NCI-H774 (cell line): ENCODE data around the gene CMKLR1.

Source experiments
- DNase-seq: peaks from one replicate; lab custom pipeline; 2025; lab: John Stamatoyannopoulos, UW

CMKLR1 gene

DNA sequence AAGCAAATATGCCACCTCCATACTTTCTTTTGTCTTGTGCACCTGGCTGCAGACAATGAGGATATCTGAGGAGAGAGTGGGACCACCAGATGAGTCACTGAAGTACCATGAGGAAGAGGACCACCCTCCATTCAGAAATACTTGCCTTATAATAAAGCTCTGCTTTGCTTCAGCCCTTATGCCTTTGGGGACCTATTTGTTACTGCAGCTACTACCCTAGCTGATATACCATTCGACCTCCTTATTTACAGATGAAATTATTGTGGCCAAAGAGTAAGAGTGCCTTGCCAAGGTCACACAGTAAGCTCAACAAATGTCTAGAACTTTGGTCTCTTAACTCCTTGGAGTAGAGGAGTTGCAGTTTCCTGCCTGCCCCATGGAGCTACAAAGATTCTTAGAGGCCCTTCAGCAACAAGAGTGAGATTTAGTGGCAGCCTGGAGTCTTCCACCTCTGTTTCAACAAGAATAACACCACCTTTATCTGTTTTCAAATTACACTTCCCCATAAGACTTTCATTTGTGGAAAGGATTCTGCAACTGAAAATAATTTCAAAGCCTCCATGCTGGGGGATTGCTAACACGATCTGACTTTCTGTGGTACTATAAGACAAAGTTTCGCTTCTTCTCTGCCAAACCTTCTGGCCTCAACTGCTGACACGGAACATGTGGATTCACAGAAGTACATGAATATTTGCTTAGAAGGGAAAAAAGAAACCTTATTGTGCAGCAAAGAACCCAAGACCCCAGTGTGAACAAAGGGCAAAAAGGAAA is 3.6 kb downstream of the CMKLR1 start:
- no peak for DNase-seq

DNA sequence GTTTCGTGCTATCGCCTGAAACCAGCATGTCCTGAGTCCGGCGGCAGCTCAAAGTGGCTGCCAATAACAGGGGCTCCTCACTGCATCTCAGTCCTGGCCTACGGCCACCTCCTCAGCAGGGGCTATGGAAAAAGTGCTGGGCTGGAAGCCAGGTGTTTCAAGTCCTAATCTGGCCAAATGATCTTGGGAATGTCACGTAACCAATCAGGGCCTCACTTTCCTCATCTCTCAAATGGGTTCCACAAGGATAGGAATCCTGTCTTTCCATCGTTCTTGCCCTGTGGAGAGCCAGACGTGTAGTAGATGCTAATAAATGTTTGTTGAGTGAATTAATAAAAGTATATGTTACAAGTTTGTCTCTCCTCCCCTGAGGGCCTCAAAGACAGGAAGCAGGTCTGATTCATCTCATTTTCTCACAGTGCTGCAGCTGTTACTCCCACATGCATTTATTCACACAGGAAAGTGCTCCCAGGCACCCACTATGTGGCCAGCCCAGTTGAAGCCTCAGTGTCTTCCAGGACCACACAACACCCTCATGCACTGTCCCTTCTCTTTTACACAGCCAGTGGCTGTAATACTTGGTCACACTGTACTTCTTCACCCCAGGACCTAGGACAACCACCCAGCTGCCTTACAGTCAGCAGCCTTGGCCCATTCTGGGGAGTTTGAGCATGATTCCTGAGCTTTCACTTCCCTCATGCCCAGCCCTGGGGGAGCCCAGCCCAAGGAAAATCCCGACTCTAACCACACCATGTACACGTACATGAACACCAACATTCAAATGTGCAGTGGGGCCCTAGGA is 5.0 kb downstream of the CMKLR1 start:
- DNase-seq = no peak

DNA sequence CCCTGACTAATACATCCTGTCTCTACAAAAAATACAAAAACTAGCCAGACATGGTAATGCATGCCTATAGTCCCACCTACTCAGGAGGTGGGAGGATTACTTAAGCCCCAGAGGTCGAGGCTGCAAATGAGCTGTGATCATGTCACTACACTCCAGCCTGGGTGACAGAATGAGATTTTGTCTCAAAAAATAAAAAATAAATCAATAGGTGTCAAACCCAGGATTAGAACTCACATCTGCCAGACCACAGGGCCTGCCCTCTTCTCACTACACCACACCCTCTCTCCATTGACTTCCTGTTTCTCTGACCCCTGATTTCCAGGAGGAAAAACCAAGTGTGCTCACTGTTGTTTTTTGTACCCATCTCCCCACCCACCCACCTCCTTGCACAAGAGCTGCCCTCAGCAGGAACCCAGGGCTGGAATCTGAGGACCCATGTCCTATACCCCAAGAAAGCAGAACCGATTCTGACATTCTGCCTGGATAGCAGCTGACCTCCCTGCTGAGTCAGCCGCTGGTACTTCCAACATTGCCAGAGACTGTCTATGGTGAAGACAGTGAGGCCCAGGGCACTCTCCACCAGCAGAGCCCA is 6.2 kb downstream of the CMKLR1 start:
- DNase-seq = no peak

DNA sequence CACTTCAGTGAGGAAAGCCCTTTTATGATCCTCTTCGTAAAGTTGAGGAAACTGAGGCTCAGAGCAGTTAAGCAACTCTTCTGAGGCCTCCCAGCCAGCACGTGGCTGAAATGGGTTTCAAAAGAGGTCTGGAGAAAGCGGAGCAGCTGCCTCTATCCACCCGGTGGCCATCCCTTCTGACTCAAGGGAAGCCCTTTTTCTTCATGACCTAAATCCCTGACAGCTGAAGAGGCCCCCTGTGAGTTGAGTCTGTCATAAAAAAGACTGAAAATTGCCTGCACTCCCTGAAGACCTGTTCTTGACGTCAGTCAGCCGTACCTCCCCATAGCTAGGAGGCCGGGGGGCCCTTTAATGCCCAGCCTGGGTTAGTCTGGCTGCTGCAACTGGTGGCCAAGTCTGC is 10.7 kb downstream of the CMKLR1 start:
- no peak for DNase-seq

DNA sequence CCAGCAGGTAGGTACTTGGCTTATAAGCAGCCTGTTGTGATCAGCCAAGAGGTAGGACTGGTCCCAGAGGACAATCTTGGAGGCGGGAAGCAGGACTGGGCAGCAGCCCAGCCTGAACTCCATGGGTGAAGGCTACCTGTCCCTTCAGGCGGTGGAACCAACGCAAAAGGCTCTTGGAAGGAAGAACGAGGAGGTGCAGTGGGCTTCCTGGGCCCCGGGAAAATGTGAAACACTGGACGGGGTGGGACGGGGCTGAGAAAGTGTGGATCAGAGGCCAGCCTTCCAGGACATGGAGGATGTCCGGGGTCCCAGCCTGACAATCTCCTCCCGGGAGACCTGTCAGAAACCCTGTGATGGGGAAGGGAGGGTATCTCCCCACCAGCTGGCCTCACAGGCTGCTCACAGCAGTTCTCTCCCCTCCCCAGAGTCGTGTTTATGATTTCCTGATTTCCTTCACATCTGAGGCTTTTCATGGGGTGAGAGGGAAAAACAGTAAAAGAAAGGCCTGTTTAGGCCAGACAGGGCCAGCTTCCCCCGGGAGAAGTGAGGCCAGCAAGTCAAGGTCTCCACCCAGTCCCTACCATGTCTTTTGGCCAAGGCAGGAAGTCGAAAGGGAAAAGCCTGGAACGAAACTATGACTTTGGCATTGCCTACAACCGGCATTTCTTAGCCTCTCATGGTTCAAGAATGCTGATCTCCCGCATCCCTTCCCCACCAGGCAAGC is 11.3 kb downstream of the CMKLR1 start:
- no peak for DNase-seq

DNA sequence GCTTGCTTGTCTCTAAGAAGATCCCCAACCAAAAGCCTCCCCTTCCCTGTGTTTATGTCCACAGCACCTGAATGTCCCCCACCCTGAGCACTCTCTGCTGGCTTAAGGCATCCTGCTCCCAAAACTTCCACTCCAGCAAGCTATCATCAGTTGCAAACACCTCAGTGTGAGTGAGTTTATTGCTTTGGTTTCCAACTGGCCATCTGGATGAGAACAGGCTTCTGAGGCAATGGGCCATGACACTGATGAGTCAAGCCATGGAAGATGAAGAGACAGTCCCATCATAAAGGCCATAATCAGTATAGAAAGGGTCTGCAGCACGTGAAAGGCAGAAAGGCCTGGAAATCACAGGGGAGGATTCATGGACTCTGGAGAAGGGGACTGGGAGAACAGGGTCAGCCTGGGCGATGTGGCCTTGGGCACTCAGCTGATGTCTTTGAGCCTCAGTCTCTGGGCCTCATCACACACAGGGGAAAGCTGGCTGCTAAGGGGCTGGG is 12.8 kb downstream of the CMKLR1 start:
- DNase-seq = no peak

DNA sequence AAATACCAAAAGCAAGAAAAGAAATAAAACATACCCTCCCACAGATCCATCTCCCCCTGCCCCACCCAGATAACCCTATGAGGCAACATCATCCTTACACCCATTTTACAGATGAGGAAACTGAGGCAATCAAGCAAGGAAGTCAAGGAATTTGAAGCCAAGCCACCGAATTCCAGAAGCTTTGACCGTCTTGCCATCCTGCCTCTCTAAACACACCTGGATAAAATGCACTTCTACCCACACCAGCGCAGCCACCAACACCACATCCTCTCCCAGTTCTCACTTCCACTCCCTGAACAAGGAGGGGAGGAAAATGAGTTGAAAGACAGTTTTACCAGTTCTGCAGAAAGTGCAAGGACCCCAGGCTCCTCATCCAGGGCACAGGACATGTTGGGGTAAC is 13.6 kb downstream of the CMKLR1 start:
- no peak for DNase-seq

DNA sequence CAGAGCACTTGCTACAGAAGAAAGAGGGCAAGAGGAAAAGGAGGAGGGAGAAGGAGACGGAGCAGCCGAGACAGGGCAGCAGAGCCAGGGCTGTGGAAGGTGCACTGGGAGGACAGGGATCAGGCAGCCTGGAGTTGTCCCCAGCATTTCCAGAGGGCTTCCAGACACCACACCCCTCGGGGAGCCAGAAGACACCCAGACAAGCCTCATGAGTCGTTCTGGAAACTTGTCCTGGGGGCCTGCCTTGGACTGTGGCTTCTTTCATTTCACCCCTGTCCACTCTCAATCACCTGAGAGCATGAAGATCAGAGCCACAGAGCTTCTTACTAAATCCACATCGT is 14.1 kb downstream of the CMKLR1 start:
- no peak for DNase-seq

DNA sequence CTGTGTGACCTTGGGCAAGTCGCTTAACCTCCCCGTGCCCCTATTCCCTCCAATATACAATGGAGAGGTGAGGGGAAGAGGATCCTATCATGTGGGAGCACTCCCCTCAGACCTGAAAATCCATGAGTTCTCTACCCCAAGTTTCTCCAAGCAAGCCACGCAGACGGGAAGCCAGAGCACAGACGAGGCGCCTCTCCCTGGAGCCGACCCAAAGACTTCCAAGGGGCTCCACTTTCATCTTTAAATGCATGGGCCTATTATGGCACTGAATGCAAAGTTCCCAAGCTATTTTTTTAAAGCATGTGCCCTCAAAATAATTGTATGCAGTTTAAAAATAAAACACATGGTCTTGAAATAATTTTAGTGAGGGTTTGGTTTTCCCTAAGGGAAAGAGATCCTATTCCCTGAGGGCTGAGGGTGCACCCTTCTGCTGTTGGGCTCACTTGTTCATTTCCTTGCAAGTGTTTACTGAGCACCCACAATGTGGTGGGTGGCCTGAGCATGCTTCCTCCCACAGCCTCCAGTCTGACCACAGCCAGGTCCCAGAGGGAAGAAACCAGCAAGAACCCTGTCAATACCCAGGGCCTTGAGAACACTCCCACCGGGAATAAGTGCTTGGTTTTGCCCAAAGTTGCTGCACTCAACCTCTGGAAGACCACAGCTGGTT is 14.6 kb downstream of the CMKLR1 start:
- no peak for DNase-seq

DNA sequence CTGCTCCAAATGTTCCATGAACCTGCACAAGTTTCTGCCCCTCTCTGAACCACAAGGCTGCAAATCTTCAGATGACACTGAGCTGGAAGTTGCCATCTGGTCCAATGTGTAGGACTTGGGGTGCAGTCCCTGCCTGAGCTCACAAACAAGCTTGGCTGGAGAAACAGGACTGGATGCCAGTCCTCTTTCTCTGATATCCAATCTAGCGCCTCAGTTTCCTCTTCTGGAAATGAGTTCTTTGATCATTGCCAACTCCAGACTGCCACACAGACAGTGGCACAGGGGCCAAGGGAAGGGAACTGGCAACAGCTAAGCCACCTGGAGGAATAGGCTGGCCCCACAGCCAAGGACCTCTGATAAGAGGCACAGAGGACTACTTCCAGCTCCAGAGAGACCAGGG is 15.5 kb downstream of the CMKLR1 start:
- DNase-seq = no peak

DNA sequence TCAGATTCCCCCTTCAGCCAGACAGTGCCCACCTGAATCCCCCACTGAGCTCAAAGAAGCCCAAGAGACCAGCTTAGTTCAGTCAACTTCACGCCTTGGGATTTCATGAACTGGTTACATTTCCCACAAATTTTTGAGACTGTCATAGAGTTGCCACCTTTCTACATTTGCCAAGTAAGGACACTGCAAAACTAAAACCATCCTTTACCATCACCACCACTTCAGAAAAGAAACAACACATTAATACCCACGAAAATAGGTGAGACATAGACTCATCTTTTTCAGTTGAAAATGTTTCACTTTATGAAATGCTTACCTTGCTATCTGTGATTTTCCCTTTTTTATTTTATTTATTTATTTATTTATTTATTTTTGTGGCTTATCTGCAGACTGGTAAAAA is 16.1 kb downstream of the CMKLR1 start:
- DNase-seq = no peak

DNA sequence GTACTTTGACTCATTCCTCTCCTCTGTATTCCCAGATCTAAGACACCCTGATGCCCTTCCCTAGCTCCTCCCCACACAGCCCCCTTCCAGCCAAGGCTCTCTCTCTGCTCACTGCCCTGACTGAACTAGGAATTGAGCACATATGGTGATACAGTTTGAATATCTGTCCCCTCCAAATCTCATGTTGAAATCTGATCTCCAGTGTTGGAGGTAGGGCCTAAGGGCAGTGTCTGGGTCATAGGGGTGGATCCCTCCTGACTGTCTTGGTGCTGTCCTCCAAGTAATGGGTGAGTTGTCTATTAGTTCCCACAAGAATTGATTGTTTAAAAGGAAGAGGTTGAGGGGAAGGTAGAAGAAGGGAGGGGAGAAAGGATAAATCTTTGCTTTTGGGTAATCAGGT is 17.4 kb downstream of the CMKLR1 start:
- DNase-seq = no peak

DNA sequence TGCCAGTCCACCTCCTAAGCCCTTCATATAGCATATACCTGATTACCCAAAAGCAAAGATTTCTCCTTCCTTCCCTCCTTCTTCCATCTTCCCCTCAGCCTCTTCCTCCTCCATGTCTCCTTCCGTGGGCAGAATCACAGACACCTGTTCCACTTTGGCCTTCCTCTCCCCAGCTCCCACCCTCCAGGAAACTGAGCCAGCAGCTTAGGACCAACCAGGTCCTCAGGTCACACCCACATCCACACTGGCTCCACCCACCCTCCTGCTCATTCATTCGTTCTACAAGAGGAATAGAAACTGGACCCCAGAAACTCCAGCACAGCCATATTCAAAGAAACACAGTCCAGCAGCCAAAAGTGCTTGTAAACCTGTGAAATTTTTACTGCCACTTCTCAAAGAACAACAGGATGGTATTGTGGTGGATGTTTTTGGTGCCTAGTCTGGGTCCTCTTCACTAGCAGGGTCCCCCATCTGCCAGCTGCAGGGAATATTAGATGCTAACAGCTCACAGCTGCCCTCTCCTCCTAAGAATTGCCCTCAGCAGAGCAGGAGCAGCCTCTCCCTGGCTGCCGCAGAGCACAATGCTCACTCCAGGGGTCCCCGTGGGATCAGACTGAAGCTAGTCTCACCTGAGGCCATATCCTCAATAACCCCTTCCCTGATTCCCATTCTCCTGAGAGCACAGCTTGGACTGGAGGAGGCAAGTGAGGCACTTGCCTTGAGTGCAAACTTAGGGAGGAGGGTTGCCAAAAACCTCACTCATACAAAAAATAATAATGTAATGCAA is 18.4 kb downstream of the CMKLR1 start:
- DNase-seq = no peak

DNA sequence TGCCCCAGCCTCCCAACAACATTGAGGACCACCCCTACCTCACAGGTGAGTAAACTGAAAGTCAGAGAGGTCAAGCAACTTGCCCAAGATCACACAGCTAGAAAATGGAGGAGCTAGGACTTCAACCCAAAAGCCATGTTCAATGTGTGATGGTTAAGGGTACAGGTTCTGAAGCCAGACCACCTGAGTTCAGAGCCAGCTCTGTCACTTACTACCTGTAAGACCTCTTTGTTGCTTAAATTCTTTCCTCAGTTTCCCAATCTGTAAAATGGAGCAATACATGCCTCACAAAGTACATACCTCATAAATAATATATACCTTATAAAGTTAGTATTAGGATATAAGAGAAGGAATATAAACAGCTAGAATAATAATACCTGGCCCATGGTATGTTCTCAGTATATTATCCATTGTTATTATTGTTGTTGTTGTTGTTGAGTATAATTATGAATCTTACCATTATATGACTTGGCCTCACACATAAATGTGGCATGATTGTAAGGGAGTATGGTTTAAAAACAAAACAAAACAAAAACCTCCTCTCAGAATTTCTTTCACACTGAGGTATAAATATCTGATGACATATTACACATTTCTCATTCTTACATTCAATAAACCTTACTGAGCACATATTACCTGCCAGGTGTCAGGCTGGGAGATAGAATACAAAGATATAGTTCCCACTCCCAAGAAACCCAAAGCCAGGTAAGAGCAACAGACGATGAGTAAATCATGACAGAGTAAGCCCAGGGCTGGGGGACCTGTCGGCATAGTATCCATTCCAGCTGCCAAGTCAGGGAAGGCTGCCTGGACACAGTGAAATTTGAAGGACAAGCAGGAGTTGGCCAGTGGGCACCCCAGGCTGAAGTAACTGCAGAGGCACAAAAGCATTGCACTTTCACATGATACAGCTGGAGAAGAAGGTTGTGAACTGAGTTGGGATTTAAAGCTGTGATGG is 19.6 kb downstream of the CMKLR1 start:
- DNase-seq = no peak

DNA sequence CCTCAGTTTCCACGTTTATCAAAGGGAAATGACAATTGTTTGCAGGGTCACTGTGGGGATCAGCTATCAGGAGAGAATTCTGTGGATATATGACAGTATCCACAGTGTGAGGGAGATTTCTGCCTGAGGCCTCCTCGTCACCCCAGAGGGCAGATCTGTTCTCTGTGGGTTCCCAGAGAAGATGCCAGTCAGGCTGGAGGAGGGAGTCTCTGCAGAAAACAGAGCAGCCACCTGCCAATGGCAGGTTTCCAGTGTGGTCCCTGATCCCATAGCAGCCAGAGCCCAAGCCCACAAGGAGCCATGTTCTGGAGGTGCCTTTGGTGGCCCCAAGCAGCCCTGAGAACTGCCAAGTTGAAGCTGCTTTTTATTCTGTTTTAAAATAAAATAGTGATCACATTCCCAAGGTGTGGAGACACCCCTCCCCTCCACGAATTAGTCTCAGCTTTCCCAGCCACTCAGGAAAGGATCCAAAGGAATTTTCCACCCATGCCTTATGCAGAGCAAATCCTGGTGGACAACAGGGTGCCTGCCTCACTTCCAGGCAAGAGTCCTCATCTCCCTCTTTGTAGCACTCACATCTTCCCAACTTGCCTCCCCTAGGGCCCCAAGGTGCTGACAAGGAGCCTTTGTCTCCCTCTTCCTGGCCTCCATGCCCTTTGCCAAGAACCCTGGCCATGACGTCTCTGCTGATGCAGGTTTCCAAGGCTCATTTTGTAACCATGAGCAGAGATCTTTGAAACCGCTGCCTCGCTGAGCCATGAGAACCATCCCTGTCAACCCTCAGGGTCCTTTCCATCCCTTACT is 20.4 kb downstream of the CMKLR1 start:
- DNase-seq = no peak

DNA sequence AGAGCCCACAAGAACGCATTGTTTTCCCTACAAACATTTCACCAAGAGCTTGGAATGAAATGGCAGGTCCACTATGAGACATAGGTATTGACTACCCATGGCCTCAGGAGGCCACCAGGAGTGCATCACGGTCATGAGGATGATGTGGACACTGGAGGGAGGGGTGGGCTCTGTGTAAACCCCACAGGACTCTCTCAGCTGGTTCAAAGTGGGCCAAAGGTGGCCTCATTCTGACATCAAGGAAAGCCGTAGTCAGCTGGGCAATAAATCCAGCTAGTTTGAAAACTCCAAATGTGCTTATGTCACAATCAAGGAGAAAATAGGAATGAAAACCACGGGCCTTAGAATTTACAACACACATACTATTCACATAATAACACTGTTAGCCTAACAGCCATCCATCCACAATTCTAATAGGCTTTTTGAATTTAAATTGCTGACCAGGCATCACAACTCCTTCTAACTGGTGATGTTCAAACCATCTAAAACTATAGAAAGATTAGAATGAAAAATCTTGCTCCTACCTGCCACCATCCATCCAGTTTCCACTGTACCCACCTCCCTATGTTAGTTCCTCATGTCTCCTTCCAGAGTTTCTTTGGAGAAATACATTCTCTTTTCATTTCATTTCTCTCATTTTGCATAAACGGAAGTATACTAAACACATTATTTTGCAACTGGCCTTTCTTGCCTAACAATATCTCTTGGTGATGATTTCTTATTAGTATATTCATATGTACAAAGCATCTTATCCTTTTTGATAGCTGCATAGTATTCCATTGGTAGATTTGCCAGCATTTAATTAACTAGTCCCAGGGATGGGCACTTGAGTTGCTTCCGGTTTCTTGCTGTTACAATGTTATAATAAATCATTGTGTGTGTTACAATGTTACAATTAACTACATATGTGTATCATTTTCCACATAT is 21.5 kb downstream of the CMKLR1 start:
- DNase-seq = no peak

DNA sequence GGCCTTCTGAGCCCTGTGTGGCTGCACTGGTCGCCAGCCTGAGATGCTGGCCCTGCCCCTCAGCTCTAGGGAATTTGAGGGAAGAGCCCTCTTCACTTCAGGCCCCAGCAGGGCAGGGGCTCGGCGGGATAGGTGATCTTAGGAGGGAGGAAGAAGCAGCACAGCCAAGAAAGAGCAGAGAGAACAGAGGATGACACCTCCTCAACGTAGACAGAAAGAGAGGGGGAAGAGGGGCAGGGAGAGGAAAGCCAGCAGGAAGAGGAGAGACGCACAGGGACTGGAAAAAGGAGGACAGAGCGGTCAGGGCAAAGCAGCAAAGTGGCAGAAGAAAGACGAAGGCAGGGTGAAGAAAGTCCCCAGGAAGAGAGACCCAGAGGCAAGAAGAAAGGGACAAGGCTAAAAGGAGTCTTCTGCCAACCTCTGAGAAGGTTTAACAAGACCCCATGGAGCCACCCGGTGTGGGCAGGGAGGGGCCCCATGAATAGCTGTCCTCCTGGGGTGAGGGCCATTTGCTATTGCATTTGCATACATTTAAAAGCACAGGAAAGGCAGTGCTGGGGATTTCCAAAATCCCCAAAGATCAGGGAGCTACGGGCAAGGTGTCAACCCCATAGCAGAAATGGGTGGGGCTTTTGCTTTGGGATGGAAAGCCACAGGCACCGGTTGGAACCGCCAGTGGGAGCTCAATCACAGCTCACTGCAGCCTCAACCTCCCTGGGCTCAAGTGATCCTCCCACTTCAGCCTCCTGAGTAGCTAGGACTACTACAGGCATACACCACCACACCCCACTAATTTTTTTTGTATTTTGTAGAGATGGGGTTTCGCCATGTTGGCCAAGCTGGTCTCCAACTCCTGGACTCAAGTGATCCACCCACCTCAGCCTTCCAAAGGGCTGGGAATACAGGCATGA is 22.7 kb downstream of the CMKLR1 start:
- no peak for DNase-seq
